ENCODE data around the gene SLC9A9.
"Not testable (repeated sequence)": the region's sequence is repeated elsewhere in the genome, so short reads cannot be mapped to it uniquely, and the experiment has no call there.

DNA sequence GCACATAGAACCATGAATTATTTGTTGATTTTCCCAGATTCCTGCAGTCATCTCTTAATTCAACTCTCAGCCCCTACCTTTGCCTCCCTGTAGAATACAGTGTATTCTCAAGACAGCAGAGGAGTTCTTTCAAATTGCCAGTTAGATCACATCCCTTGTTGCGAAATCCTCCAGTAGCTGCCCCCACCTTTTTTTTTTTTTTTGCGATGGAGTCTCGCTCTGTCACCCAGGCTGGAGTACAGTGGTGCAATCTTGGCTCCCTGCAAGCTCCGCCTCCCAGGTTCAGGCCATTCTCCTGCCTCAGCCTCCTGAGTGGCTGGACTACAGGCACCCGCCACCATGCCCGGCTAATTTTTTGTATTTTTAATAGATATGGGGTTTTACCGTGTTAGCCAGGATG, 417.0 kb downstream of the SLC9A9 start:
- TF ChIP-seq ZNF274 (IDR thresholded peaks at IDR 0.05; ENCODE audit: borderline replicate concordance, extremely low read depth, low read length); CHD7 (IDR thresholded peaks at IDR 0.05; ENCODE audit: insufficient replicate concordance, low read length); CTCF (IDR thresholded peaks at IDR 0.05; ENCODE audit: control extremely low read depth in 1 of 3, insufficient read depth in 1 of 3, low read depth in 1 of 3, low read length in 3 of 3); TBP (IDR thresholded peaks at IDR 0.05; ENCODE audit: low read depth, low read length); POLR2A (IDR thresholded peaks at IDR 0.05; ENCODE audit: control extremely low read depth in 1 of 2, low read depth in 2 of 2, low read length in 2 of 2); EP300 (IDR thresholded peaks at IDR 0.05; ENCODE audit: borderline replicate concordance in 1 of 2, low read depth in 2 of 2, low read length in 2 of 2); CHD1 (IDR thresholded peaks at IDR 0.05; ENCODE audit: low read depth, low read length); ATF3 (IDR thresholded peaks at IDR 0.05; ENCODE audit: insufficient read depth, low read depth, low read length); TCF12 (IDR thresholded peaks at IDR 0.05; ENCODE audit: low read depth, low read length); EZH2 (IDR thresholded peaks at IDR 0.05; ENCODE audit: low read depth, low read length, severe bottlenecking); BRCA1 (IDR thresholded peaks at IDR 0.05; ENCODE audit: low read depth, low read length); RFX5 (IDR thresholded peaks at IDR 0.05; ENCODE audit: borderline replicate concordance, low read depth, low read length); SP1 (IDR thresholded peaks at IDR 0.05; ENCODE audit: low read depth, low read length); PHF8 (conservative IDR thresholded peaks at IDR 0.05; ENCODE audit: low read depth, low read length): not testable (repeated sequence)
